MCF 10A (cell line): Measurements from ENCODE around the gene CACNA1C. TPM values are rescaled to one million over a fixed set of nuclear protein-coding genes. Genes with fewer than 3 reads are reported as not detected.

ENCODE experiments used
- BruUV-seq: library from RNA; stranded (reverse); fragments of 400-500 nt; replicated peaks from 2 replicates; lab custom pipeline; 2021; lab: Mats Ljungman, UMichigan
- CTCF ChIA-PET: fragments of 300-600 bp; sonication (Branson Sonifier 250); formaldehyde crosslinking; extraction: SDS; loops from one replicate; lab custom pipeline; 2021; ENCODE audit warnings: antibody characterized with exemption, inconsistent platforms; lab: Yijun Ruan, JAX
- POLR2A ChIA-PET: fragments of 300-600, 350-650 bp; sonication (Branson Sonifier 250); formaldehyde crosslinking; extraction: SDS; loops from one replicate; lab custom pipeline; 2020; ENCODE audit warnings: antibody characterized with exemption, inconsistent platforms; lab: Yijun Ruan, JAX
- DNase-seq: peaks from one replicate; pipeline ENCODE4 v3.0.0-alpha.2; 2018; ENCODE audit not compliant: unreplicated experiment
- H3K27ac Mint-ChIP-seq: one replicate; pipeline ENCODE4 v1.8.0; 2022; ENCODE audit warnings: mild to moderate bottlenecking, low read depth, mixed read lengths; ENCODE audit not compliant: unreplicated experiment
- H3K27me3 Mint-ChIP-seq: one replicate; pipeline ENCODE4 v1.8.0; 2022; ENCODE audit warnings: mixed read lengths; ENCODE audit not compliant: insufficient read depth, unreplicated experiment
- H3K36me3 Mint-ChIP-seq: one replicate; pipeline ENCODE4 v1.8.0; 2022; ENCODE audit warnings: mild to moderate bottlenecking, moderate library complexity, mixed read lengths; ENCODE audit not compliant: insufficient read depth, unreplicated experiment
- H3K4me1 Mint-ChIP-seq: one replicate; pipeline ENCODE4 v1.8.0; 2022; ENCODE audit warnings: mixed read lengths; ENCODE audit not compliant: insufficient read depth, unreplicated experiment
- H3K4me3 Mint-ChIP-seq: one replicate; pipeline ENCODE4 v1.8.0; 2022; ENCODE audit warnings: mild to moderate bottlenecking, moderate library complexity, mixed read lengths; ENCODE audit not compliant: unreplicated experiment
- H3K9me3 Mint-ChIP-seq: one replicate; pipeline ENCODE4 v1.8.0; 2022; ENCODE audit warnings: mixed read lengths; ENCODE audit not compliant: unreplicated experiment
- CTCF ChIP-seq: fragments of 200-600 bp; IDR thresholded peaks from one replicate; pipeline ENCODE4 v1.8.0; 2022; ENCODE audit warnings: antibody characterized with exemption, mild to moderate bottlenecking; ENCODE audit not compliant: unreplicated experiment
- intact Hi-C: fragments of 100-400 bp; cut with micrococcal nuclease; formaldehyde crosslinking; loops from 2 replicates; pipeline ENCODE4 v1.14.1; 2022
- total RNA-seq: library from RNA; stranded (reverse); gene quantifications from 2 replicates; pipeline ENCODE4 v1.2.3, GENCODE V29; 2022

CACNA1C gene
- total RNA-seq, 1 experiment from 2014 or later = not detected

- Mint-ChIP-seq H3K36me3 (no peaks in the 10 kb centered on the region), H3K27me3 (peaks cover 44% of the 10 kb centered on the region), H3K4me1 (no peaks in the 10 kb centered on the region), H3K4me3 (no peak overlapping the region), H3K9me3 (no peaks in the 10 kb centered on the region), H3K27ac (no peak overlapping the region)
- intact Hi-C loops = no loop called here
- BruUV-seq = no TSS peak
- ChIA-PET CTCF (interaction anchor here (0.6 to 1.4 kb wide), 5 partner anchors 9 to 742 kb away, joined by 3 to 5 read pairs (median 3); no protein-coding TSS in a partner anchor), POLR2A (interaction anchor here (1.3 kb wide), 1 partner anchor 11 kb away, joined by 5 read pairs; no protein-coding TSS in a partner anchor)
- TF ChIP-seq CTCF = no peak
- no peak for DNase-seq
Observed at GRCh38 chr12:2017546-2018337, 35.0 kb upstream of the CACNA1C start.

DNA sequence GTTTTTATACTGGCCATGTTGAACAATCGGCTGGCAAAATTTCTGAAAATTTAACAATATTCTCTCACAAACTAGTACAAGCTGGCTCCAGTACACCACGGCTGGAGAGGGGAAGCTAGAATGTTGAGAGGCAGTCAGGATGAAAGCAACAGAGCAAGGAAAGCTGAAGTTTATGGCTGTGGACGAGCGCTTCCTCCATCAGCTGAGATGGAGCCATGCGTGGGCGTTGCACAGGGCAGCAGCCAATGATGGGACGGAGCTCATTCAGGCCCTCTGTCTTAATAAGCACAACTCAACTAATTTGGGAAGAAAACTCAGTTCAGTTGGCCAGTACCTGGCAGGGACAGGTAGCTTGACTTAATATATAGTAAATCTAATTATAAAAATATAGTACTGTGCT lies 34.4 kb upstream of the CACNA1C start:
- H3K27ac Mint-ChIP-seq = no peak overlapping the region
- no peak for DNase-seq
- no peak for TF ChIP-seq CTCF
- no peak overlapping the region for H3K4me3 Mint-ChIP-seq
- H3K4me1 Mint-ChIP-seq = no peaks in the 10 kb centered on the region
- BruUV-seq = no TSS peak
- H3K27me3 Mint-ChIP-seq = peaks cover 51% of the 10 kb centered on the region
- ChIA-PET POLR2A (no interaction called here), CTCF (interaction anchor here (0.6 to 1.4 kb wide), 5 partner anchors 10 to 56 kb away, joined by 3 to 4 read pairs (median 3); no protein-coding TSS in a partner anchor)
- no peaks in the 10 kb centered on the region for H3K36me3 Mint-ChIP-seq
- intact Hi-C loops = no loop called here
- no peaks in the 10 kb centered on the region for H3K9me3 Mint-ChIP-seq

GRCh38 chr12:2019126-2019525 lies 33.7 kb upstream of the CACNA1C start:
- peaks cover 52% of the 10 kb centered on the region for H3K27me3 Mint-ChIP-seq
- H3K36me3 Mint-ChIP-seq = no peaks in the 10 kb centered on the region
- BruUV-seq = no TSS peak
- no peak for DNase-seq
- H3K4me3 Mint-ChIP-seq = no peak overlapping the region
- no peak overlapping the region for H3K27ac Mint-ChIP-seq
- H3K4me1 Mint-ChIP-seq = no peaks in the 10 kb centered on the region
- ChIA-PET POLR2A (no interaction called here), CTCF (interaction anchor here (0.6 to 1.4 kb wide), 3 partner anchors 11 to 56 kb away, joined by 3 read pairs; no protein-coding TSS in a partner anchor)
- TF ChIP-seq CTCF = no peak
- intact Hi-C loops = no loop called here
- H3K9me3 Mint-ChIP-seq = no peaks in the 10 kb centered on the region

- DNase-seq = no peak
- H3K4me1 Mint-ChIP-seq = no peaks in the 10 kb centered on the region
- H3K36me3 Mint-ChIP-seq = no peaks in the 10 kb centered on the region
- H3K27ac Mint-ChIP-seq = no peak overlapping the region
- intact Hi-C loops = no loop called here
- CTCF ChIA-PET = interaction anchor here (1.0 to 1.2 kb wide), 3 partner anchors 14 to 80 kb away, joined by 3 to 4 read pairs (median 4); no protein-coding TSS in a partner anchor
- no peak for TF ChIP-seq CTCF
- no TSS peak for BruUV-seq
- H3K9me3 Mint-ChIP-seq = no peaks in the 10 kb centered on the region
- H3K4me3 Mint-ChIP-seq = no peak overlapping the region
- peaks cover 52% of the 10 kb centered on the region for H3K27me3 Mint-ChIP-seq
- POLR2A ChIA-PET = no interaction called here
Observed at GRCh38 chr12:2020511-2020910, 32.3 kb upstream of the CACNA1C start.
